Measurements from ENCODE around the gene USF2. TPM values are rescaled to one million over a fixed set of nuclear protein-coding genes. Genes with fewer than 3 reads are reported as not detected.

Gene USF2
- total and polyA plus RNA-seq, 10 donors = 132 to 206 (median 154) TPM

DNA sequence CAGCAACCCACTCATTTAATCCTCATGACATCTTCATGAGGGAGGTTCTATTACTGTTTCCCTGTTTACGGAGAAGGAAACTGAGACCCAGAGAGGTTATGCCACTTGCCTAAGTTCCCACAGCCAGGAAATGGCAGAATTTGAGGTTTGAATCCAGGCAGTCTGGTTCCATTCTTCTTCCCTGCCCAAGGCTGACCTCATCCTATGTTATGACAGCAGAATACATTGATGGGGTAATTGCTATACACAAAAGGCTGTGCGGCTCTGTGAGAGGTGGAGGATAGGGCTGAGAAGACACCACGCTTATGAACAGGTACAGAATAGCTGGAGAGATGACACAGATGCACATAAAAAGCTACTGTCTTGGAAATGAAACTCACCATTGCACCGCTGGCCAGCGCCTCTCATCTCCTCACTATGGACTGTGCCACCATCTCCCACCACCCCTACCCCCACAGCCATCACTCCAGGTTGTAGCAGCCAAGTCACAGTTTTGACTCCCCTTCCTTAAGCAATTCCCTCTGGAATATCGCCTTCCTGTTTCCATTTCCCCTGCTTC is 34.7 kb downstream of the USF2 start:
- H3K27ac ChIP-seq = no peak overlapping the region
- TF ChIP-seq POLR2A (IDR thresholded peaks at IDR 0.05) (no peak), POLR2AphosphoS5 (IDR thresholded peaks at IDR 0.05) (no peak)
- TF ChIP-seq, protein P1, sequence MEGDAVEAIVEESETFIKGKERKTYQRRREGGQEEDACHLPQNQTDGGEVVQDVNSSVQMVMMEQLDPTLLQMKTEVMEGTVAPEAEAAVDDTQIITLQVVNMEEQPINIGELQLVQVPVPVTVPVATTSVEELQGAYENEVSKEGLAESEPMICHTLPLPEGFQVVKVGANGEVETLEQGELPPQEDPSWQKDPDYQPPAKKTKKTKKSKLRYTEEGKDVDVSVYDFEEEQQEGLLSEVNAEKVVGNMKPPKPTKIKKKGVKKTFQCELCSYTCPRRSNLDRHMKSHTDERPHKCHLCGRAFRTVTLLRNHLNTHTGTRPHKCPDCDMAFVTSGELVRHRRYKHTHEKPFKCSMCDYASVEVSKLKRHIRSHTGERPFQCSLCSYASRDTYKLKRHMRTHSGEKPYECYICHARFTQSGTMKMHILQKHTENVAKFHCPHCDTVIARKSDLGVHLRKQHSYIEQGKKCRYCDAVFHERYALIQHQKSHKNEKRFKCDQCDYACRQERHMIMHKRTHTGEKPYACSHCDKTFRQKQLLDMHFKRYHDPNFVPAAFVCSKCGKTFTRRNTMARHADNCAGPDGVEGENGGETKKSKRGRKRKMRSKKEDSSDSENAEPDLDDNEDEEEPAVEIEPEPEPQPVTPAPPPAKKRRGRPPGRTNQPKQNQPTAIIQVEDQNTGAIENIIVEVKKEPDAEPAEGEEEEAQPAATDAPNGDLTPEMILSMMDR (IDR thresholded peaks at IDR 0.05 in 8 of 11, conservative IDR thresholded peaks at IDR 0.05 in 3 of 11) = no peak
- DNase-seq = no peak
- peaks cover 0 to 32% (median 7%) of the 10 kb centered on the region in 6 donors for H3K4me1 ChIP-seq
- H3K27me3 ChIP-seq (replicated peaks in 1 of 7) = peaks cover 0 to 12% (median 0%) of the 10 kb centered on the region in 7 donors
- intact Hi-C loops (cut with DNase I; ENCODE audit: low total_unique reads) = no loop called here
- 75 to 82% (median 78%) methylated on average over 6 of the region's 6 CpGs for WGBS, 5 donors
- H3K4me3 ChIP-seq = no peak overlapping the region
- no peaks in the 10 kb centered on the region for H3K36me3 ChIP-seq
- no peaks in the 10 kb centered on the region for H3K9me3 ChIP-seq

DNA sequence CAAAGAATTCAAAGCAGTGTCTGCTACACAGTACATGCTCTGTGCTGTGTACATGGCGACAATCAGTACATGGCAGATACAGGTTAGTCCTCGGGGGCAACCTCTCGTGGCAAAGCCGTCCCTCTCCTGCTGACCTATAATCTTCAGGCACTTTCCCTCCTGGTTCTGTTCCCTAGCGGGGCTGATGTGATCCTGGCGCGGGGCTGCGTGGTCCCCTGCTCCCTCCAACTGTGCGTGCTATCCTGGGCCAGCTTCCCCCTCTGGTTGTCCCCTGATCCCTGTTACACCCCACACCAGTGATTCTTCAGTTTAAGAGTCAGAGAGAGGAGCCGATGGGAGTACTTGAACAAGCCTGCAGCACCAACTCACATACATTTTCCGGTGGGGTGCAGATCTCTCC is 35.3 kb downstream of the USF2 start:
- 73 to 90% (median 86%) methylated on average over 11 of the region's 11 CpGs for WGBS, 5 donors
- Histone ChIP-seq H3K9me3 (no peaks in the 10 kb centered on the region), H3K4me3 (no peak overlapping the region), H3K4me1 (peaks cover 0 to 38% (median 7%) of the 10 kb centered on the region in 6 donors), H3K27me3 (replicated peaks in 1 of 7) (peaks cover 0 to 12% (median 0%) of the 10 kb centered on the region in 7 donors), H3K36me3 (no peaks in the 10 kb centered on the region), H3K27ac (no peak overlapping the region)
- no peak for TF ChIP-seq POLR2A (IDR thresholded peaks at IDR 0.05)
- TF ChIP-seq POLR2AphosphoS5 (IDR thresholded peaks at IDR 0.05) = no peak
- intact Hi-C loops (cut with DNase I; ENCODE audit: low total_unique reads) = no loop called here
- no peak for DNase-seq

DNA sequence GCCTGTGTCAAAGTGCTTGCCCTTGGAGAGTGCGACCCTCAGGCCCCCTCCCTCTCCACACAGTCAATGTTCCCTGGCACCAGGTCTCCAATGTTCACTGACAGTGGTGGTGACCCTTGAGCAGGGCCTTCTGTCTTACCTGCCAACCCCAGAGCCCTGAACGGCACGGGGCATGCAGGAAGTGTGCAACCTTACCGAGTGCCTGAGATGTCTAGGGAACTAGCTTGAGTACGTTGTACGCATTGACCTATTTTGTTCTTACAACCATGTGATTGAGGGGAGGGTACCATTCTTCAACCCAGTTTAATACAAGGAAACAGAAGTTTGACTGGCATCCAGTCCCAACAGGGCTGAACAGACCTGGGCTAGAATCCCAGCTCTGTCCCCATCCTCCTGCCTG is 36.4 kb downstream of the USF2 start:
- intact Hi-C loops (cut with DNase I; ENCODE audit: low total_unique reads) = no loop called here
- Histone ChIP-seq H3K4me1 (peaks cover 0 to 50% (median 10%) of the 10 kb centered on the region in 6 donors), H3K27ac (no peak overlapping the region), H3K27me3 (replicated peaks in 1 of 7) (peaks cover 0 to 5% (median 0%) of the 10 kb centered on the region in 7 donors), H3K9me3 (no peaks in the 10 kb centered on the region), H3K4me3 (no peak overlapping the region), H3K36me3 (no peaks in the 10 kb centered on the region)
- TF ChIP-seq POLR2AphosphoS5 (IDR thresholded peaks at IDR 0.05) = no peak
- TF ChIP-seq POLR2A (IDR thresholded peaks at IDR 0.05) = no peak
- TF ChIP-seq, protein P1 (IDR thresholded peaks at IDR 0.05 in 8 of 11, conservative IDR thresholded peaks at IDR 0.05 in 3 of 11) = no peak
- no peak for DNase-seq
- WGBS, 5 donors = 53 to 74% (median 67%) methylated on average over 6 of the region's 6 CpGs

DNA sequence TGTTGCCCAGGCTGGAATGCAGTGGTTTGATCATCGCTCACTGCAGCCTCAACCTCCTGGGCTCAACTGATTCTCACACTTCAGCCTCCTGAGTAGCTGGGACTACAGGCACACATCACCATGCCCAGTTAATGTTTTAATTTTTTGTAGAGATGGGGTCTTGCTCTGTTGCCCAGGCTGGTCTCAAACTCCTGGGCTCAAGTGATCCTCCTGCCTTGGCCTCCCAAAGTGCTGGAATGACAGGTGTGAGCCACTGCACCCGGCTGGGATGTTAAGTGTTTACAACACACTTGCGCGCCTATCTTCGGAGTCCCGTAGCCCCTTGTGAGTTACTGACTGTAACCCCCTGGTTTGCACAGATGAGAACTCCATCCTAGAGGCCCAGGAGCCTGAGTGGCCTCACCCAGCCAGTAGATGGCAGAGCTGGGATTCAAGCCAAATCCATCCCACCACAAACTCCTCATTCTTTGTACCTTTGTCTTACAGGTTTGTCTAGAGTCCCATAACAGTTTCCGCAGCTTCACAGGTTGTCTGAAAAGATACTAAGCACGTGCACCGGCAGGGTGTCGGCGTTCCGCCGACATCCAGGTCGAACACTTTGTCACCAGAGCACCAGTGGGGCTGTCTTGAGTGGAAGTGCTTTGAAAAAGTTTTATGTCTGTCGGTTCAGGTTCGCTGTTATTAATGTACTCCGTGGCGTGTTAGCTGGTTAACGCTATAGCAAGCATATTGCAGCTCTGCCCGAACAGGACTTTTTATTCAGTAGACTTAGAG is 37.9 kb downstream of the USF2 start:
- TF ChIP-seq POLR2A (IDR thresholded peaks at IDR 0.05) (no peak), POLR2AphosphoS5 (IDR thresholded peaks at IDR 0.05) (no peak)
- TF ChIP-seq, protein P1 (IDR thresholded peaks at IDR 0.05 in 8 of 11, conservative IDR thresholded peaks at IDR 0.05 in 3 of 11) = peak in 9 of 11 experiments; percentile 7 to 50 (median 35)
- no peaks in the 10 kb centered on the region for H3K36me3 ChIP-seq
- H3K9me3 ChIP-seq = no peaks in the 10 kb centered on the region
- no peak overlapping the region for H3K27ac ChIP-seq
- no peak for DNase-seq
- H3K27me3 ChIP-seq (replicated peaks in 1 of 7) = no peaks in the 10 kb centered on the region
- intact Hi-C loops (cut with DNase I; ENCODE audit: low total_unique reads) = no loop called here
- 92 to 95% (median 93%) methylated on average over 20 of the region's 20 CpGs for WGBS, 5 donors
- H3K4me1 ChIP-seq = peaks cover 0 to 64% (median 10%) of the 10 kb centered on the region in 6 donors
- H3K4me3 ChIP-seq = no peak overlapping the region
